Measurements from ENCODE around the gene LRRC23.
"Not testable (repeated sequence)": the region's sequence is repeated elsewhere in the genome, so short reads cannot be mapped to it uniquely, and the experiment has no call there.

LRRC23 gene

GRCh38 chr12:6873094-6874014 lies 31.3 kb upstream of the LRRC23 start, which contains the start of gene SPSB2:
Gene SPSB2 (minus strand): TSS chr12:6873303. CDS start chr12:6872901, 402 bp downstream.
- DNase-seq, result peak; percentile 90 to 99

- DNase-seq, result not testable (repeated sequence)
These were observed 30.6 kb upstream of the LRRC23 start for GRCh38 chr12:6874015-6874368.

- DNase-seq, result not testable (repeated sequence)
These were observed 24.8 kb upstream of the LRRC23 start for GRCh38 chr12:6879824-6880223.

- DNase-seq, result no peak
These were observed 21.4 kb upstream of the LRRC23 start for GRCh38 chr12:6883252-6883651.

GRCh38 chr12:6883683-6884082 lies 20.9 kb upstream of the LRRC23 start:
- no peak for DNase-seq

GRCh38 chr12:6884539-6884938 lies 20.1 kb upstream of the LRRC23 start:
- DNase-seq, result no peak

- DNase-seq, result not testable (repeated sequence)
These were observed 18.2 kb upstream of the LRRC23 start for GRCh38 chr12:6886206-6886999.

- no peak for DNase-seq
These were observed 17.2 kb upstream of the LRRC23 start for GRCh38 chr12:6887460-6887859.

- DNase-seq, result no peak
These were observed 16.3 kb upstream of the LRRC23 start for GRCh38 chr12:6888360-6888759.

- DNase-seq, result not testable (repeated sequence)
These were observed 15.8 kb upstream of the LRRC23 start for GRCh38 chr12:6888794-6889193.

- not testable (repeated sequence) for DNase-seq
These were observed 14.6 kb upstream of the LRRC23 start for GRCh38 chr12:6889775-6890573.

GRCh38 chr12:6890789-6891645 lies 13.6 kb upstream of the LRRC23 start:
- DNase-seq, result peak; percentile 83 to 98

- no peak for DNase-seq
These were observed 13.0 kb upstream of the LRRC23 start for GRCh38 chr12:6891646-6892001.

- not testable (repeated sequence) for DNase-seq
These were observed 11.9 kb upstream of the LRRC23 start for GRCh38 chr12:6892683-6893082.

GRCh38 chr12:6894321-6894720 lies 10.3 kb upstream of the LRRC23 start:
- no peak for DNase-seq

GRCh38 chr12:6896846-6897435 lies 7.7 kb upstream of the LRRC23 start:
- no peak for DNase-seq

- no peak for DNase-seq
These were observed 5.2 kb upstream of the LRRC23 start for GRCh38 chr12:6899427-6899826.

- DNase-seq, result peak; percentile 19 to 40
These were observed 4.6 kb upstream of the LRRC23 start for GRCh38 chr12:6899837-6900519.

- no peak for DNase-seq
These were observed 2.2 kb upstream of the LRRC23 start for GRCh38 chr12:6902448-6902847.

- peak in 1 of 2 experiments; percentile 22 for DNase-seq
These were observed 900 bp upstream of the LRRC23 start for GRCh38 chr12:6903722-6904121.

Measured in NCI-H526 (cell line).